Testis (tissue), 3 donors: Measurements from ENCODE around the gene TOP3B. TPM values are rescaled to one million over a fixed set of nuclear protein-coding genes. Genes with fewer than 3 reads are reported as not detected.

Source experiments
- DNase-seq: peaks from one replicate; pipeline ENCODE4 v3.0.0-alpha.2; 2019
- H3K27ac ChIP-seq, 2 donors: fragments of 200-600 bp; sonication (generic); one replicate each; pipeline ENCODE4 v1.5.1; 2019
- H3K27me3 ChIP-seq: fragments of 200-600 bp; sonication (generic); one replicate; pipeline ENCODE4 v1.5.1; 2019
- H3K36me3 ChIP-seq: fragments of 200-600 bp; sonication (generic); one replicate; pipeline ENCODE4 v1.5.1; 2017; ENCODE audit warnings: low read depth; ENCODE audit errors: missing control alignments
- H3K4me1 ChIP-seq: fragments of 200-600 bp; sonication (generic); one replicate; pipeline ENCODE4 v1.5.1; 2019
- H3K4me3 ChIP-seq, 2 donors: fragments of 200-600 bp; sonication (generic); one replicate each; pipeline ENCODE4 v1.5.1; 2017 to 2019
- H3K9me3 ChIP-seq: fragments of 200-600 bp; sonication (generic); one replicate; pipeline ENCODE4 v1.5.1; 2017
- POLR2A ChIP-seq: fragments of 450-650 bp; IDR thresholded peaks from one replicate; pipeline ENCODE4 v1.6.1; 2017; ENCODE audit warnings: antibody characterized with exemption, mild to moderate bottlenecking, moderate library complexity
- WGBS, 2 donors: methylation state at CpG; one replicate each; pipeline ENCODE4 v1.1.5; 2018; 5-methylcytosine and 5-hydroxymethylcytosine counted together
- intact Hi-C: fragments of 100-400 bp; cut with DNase I; formaldehyde crosslinking; loops from one replicate; pipeline ENCODE4 v1.15.1; 2023; ENCODE audit warnings: low total_unique reads
- polyA plus RNA-seq: library from polyadenylated mRNA; stranded (reverse); fragments of 350-450 nt; fragmentation: Illumina TruSeq; extraction: RNeasy Lipid Tissue Mini Kit (QIAGEN cat#74804); gene quantifications from one replicate; pipeline ENCODE4 v1.2.3, GENCODE V29; 2014; ENCODE audit warnings: low read depth, low replicate concordance; ENCODE audit not compliant: insufficient read depth
- total RNA-seq, 2 donors: library from RNA; depleted of rRNA; stranded (reverse); fragments of >200 nt; gene quantifications; one replicate each; pipeline ENCODE4 v1.2.3, GENCODE V29; 2016
- TF ChIP-seq, protein P1 (sequence below), 3 experiments: fragments of 450-650 bp in 2 of 3; fragments of 200-600 bp in 1 of 3; sonication (generic) in 1 of 3; IDR thresholded peaks; one replicate each; pipeline ENCODE4 v1.5.1; 2016 to 2019; ENCODE audit warnings: antibody characterized with exemption in 3 of 3, mild to moderate bottlenecking in 2 of 3, moderate library complexity in 1 of 3

TOP3B gene
- total and polyA plus RNA-seq, 3 donors from 2014 or later: 19.1 to 70.5 (median 65.5) TPM

DNA sequence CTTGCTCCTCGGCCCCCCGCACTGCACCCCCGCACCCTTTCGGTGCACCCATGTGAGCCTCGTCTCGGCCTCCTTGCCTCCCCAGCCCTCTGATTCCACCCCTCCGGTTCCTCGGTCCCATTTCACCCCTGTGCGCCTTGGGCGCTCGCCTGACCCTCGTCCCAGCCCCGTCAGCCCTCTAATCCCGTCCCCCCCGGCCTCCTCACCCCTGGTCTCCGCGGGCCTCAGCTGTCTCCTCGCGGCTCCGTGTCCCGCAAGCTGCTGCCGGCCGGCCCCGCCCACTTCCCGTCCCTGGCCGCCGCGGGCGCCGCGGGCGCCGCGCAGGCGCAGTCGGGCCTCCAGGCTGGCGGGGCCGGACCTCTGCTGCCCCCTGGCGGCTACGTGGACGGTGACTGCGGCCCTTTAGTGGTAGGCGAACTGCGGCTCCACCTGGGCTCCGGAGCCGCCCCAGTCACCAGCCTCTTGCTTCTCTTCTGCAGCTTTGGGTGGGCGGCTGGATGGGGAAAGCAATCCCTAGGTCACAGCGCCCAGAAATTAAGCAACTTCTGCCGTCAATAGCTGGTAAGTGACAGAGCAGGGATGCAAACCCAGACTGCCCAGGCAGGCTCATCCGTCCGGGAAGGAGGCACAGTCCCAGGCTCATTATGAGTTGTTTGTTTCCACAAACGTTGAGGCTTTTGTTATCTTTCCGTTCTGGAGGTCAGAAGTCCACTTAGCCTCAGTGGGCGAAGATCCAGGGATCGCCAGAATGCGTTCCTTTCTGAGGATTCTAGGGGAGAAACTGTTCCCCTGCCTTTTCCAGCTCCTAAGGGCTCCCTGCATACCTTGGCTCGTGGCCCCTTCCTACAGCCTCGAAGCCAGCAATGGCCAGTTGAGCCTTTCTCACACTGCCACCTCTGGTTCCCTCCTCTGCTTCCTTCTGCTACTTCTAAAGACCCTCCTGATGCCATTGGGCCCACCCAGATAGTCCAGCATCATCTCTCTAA is 29.7 kb downstream of the TOP3B start, which contains the start of gene PPM1F:
TSS of gene PPM1F (minus strand) at position 263 of the 986 bp plus-strand sequence. CDS start 6,800 bp downstream, outside the sequence.
- intact Hi-C loops: no loop called here
- TF ChIP-seq POLR2A: no peak
- TF ChIP-seq, protein P1, sequence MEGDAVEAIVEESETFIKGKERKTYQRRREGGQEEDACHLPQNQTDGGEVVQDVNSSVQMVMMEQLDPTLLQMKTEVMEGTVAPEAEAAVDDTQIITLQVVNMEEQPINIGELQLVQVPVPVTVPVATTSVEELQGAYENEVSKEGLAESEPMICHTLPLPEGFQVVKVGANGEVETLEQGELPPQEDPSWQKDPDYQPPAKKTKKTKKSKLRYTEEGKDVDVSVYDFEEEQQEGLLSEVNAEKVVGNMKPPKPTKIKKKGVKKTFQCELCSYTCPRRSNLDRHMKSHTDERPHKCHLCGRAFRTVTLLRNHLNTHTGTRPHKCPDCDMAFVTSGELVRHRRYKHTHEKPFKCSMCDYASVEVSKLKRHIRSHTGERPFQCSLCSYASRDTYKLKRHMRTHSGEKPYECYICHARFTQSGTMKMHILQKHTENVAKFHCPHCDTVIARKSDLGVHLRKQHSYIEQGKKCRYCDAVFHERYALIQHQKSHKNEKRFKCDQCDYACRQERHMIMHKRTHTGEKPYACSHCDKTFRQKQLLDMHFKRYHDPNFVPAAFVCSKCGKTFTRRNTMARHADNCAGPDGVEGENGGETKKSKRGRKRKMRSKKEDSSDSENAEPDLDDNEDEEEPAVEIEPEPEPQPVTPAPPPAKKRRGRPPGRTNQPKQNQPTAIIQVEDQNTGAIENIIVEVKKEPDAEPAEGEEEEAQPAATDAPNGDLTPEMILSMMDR (IDR thresholded peaks at IDR 0.05): peak; percentile 93 to 99 (median 98)
- Histone ChIP-seq H3K36me3 (no peaks in the 10 kb centered on the region), H3K9me3 (no peaks in the 10 kb centered on the region), H3K27ac (peak within 1 kb of the TSS; percentile 39 to 50), H3K4me3 (peak within 1 kb of the TSS; percentile 70 to 80), H3K27me3 (no peaks in the 10 kb centered on the region), H3K4me1 (peaks cover 10% of the 10 kb centered on the region)
- 8 to 27% methylated on average over 12 to 54 of the region's 58 CpGs for WGBS, 2 donors
- peak; percentile 87 for DNase-seq

DNA sequence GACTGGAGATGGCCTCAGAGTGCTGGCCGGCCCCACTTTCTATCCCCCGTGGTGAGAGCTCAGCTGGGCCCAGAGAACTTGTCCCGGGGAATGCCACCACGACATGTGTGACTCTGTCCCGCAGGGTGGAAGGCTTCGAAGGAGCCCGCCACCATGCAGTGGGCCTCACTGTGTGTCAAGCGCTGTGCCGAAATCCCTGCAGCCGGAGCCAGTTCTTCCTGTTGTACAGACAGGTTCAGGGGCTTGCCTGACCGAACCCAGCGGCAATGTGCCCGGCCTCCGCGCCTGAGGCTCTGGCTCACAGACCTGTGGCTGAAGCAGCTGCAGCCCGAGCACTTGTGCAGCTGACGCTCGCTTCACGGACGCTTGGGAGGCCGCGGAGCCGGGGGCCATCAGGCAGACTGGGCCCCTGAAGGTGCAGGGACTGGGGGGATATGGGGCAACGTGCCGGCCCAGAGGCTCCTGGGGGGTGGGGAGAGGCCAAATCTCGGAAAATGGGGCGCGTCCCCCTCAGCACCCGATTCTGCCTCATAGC is 30.6 kb downstream of the TOP3B start:
- intact Hi-C loops: no loop called here
- Histone ChIP-seq H3K27ac (peak overlapping the region; percentile 39 to 50), H3K4me3 (peak overlapping the region; percentile 70 to 80), H3K36me3 (no peaks in the 10 kb centered on the region), H3K9me3 (no peaks in the 10 kb centered on the region), H3K4me1 (peaks cover 10% of the 10 kb centered on the region), H3K27me3 (no peaks in the 10 kb centered on the region)
- DNase-seq: peak; percentile 53
- WGBS, 2 donors: 10% methylated on average over 24 to 26 of the region's 29 CpGs
- TF ChIP-seq, protein P1 (IDR thresholded peaks at IDR 0.05): no peak
- no peak for TF ChIP-seq POLR2A

DNA sequence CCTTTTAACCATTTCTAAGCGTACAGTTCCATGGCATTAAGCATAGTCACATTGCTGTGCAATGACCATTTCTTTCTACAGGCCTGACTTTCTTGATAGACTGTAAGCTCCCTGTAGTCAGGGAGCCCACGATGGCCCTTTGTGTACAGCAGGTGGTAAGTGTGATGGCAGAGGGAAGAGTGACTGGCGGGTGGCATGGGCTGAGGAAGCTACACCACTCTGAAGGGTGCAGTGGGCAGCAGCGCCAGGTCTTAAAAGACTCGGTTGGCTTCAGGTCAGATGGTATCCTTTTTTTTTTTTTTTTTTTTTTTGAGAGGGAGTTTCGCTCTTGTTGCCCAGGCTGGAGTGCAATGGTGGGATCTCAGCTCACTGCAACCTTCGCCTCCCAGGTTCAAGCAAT is 31.5 kb downstream of the TOP3B start:
- intact Hi-C loops: no loop called here
- H3K4me1 ChIP-seq: peaks cover 10% of the 10 kb centered on the region
- 90 to 92% methylated on average over 7 of the region's 7 CpGs for WGBS, 2 donors

DNA sequence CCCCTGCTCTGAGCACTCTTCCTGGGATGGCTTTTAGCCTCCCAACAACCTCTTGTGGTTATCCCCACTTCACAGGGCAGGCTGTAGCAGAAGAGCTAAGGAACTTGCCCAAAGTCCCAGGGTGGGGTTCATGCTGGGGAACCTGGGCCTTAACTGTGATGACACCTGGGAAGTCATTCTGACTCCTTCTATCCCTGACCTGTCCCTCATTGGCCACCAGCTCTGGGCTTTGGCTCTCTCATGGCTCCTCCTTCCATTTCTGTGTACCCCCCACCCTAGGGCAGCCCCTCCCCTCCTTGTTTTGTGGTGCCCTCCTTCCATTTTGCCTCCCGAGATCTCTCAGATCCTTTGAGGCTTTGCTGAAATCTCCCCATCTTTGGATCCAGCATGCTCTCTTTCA is 32.6 kb downstream of the TOP3B start:
- Histone ChIP-seq H3K4me3 (no peak overlapping the region), H3K36me3 (no peaks in the 10 kb centered on the region), H3K27ac (no peak overlapping the region), H3K27me3 (no peaks in the 10 kb centered on the region), H3K4me1 (peaks cover 10% of the 10 kb centered on the region), H3K9me3 (no peaks in the 10 kb centered on the region)
- WGBS, 2 donors: 88 to 90% methylated on average over 1 of the region's 1 CpG
- TF ChIP-seq, protein P1 (IDR thresholded peaks at IDR 0.05): no peak
- TF ChIP-seq POLR2A: no peak
- DNase-seq: no peak
- intact Hi-C loops: loop anchor here (5.0 kb wide), 1 partner anchor 233 kb away; no protein-coding TSS in a partner anchor

More for the DNA sequence above, 31.5 kb downstream of the TOP3B start:
- TF ChIP-seq, protein P1 (IDR thresholded peaks at IDR 0.05): no peak
- TF ChIP-seq POLR2A: no peak
- H3K27me3 ChIP-seq: no peaks in the 10 kb centered on the region
- DNase-seq: no peak
- no peaks in the 10 kb centered on the region for H3K9me3 ChIP-seq
- no peaks in the 10 kb centered on the region for H3K36me3 ChIP-seq
- H3K4me3 ChIP-seq: no peak overlapping the region
- H3K27ac ChIP-seq: no peak overlapping the region
